GM13976 (cell line): ENCODE data around the gene KPNA3.
A peak's percentile ranks its signal among the peaks of the same experiment; 100 is the strongest.

ENCODE experiments used
- DNase-seq: peaks from one replicate; pipeline ENCODE4 v3.0.0; 2012; ENCODE audit warnings: low spot score
- CTCF ChIP-seq: IDR thresholded peaks from 2 replicates; pipeline ENCODE4 v1.5.1; 2012; ENCODE audit warnings: borderline replicate concordance, mild to moderate bottlenecking; ENCODE audit not compliant: insufficient read depth; ENCODE audit errors: extremely low read depth, missing control alignments, control extremely low read depth
- in situ Hi-C: fragments of 300-500 bp; cut with MboI; formaldehyde crosslinking; loops from one replicate; pipeline ENCODE4 v1.12.0; 2022; ENCODE audit warnings: low sequenced_read_pairs, mixed read lengths, inconsistent platforms; ENCODE audit not compliant: unreplicated experiment

The KPNA3 gene

GRCh38 chr13:49792550-49793324 lies at the start of gene KPNA3:
TSS of gene KPNA3 (minus strand) at chr13:49792682. CDS start at chr13:49792506, 176 bp downstream.
- peak; percentile 29 for TF ChIP-seq CTCF
- peak; percentile 94 for DNase-seq
- in situ Hi-C loops, result no loop called here

GRCh38 chr13:49841964-49842363 lies 49.5 kb upstream of the KPNA3 start:
- in situ Hi-C loops, result loop anchor here (10.0 kb wide), 1 partner anchor 187 kb away; no protein-coding TSS in a partner anchor

GRCh38 chr13:49840675-49841074 lies 48.2 kb upstream of the KPNA3 start:
- DNase-seq, result no peak
- in situ Hi-C loops, result loop anchor here (10.0 kb wide), 1 partner anchor 186 kb away; no protein-coding TSS in a partner anchor

More at GRCh38 chr13:49841964-49842363, 49.5 kb upstream of the KPNA3 start:
- DNase-seq, result no peak
- TF ChIP-seq CTCF, result no peak

GRCh38 chr13:49840266-49840665 lies 47.8 kb upstream of the KPNA3 start:
- DNase-seq, result no peak
- TF ChIP-seq CTCF, result no peak
- in situ Hi-C loops, result loop anchor here (10.0 kb wide), 1 partner anchor 185 kb away; no protein-coding TSS in a partner anchor

More at GRCh38 chr13:49840675-49841074, 48.2 kb upstream of the KPNA3 start:
- TF ChIP-seq CTCF, result no peak

GRCh38 chr13:49838989-49839388 lies 46.5 kb upstream of the KPNA3 start:
- no peak for DNase-seq
- in situ Hi-C loops, result no loop called here
- no peak for TF ChIP-seq CTCF

GRCh38 chr13:49836516-49836915 lies 44.0 kb upstream of the KPNA3 start:
- in situ Hi-C loops, result no loop called here
- no peak for DNase-seq
- TF ChIP-seq CTCF, result no peak
